PC-3 (cell line): Measurements from ENCODE around the gene SLC35F3. TPM values are rescaled to one million over a fixed set of nuclear protein-coding genes. Genes with fewer than 3 reads are reported as not detected.

Experiments used
- ATAC-seq: fragments of 200-7000 bp; cut with Tn5 transposase; 2 replicates; pipeline ENCODE4 v1.9.1; 2020; ENCODE audit warnings: mild to moderate bottlenecking, moderate library complexity
- BruUV-seq: library from RNA; stranded (reverse); fragments of 400-500 nt; replicated peaks from 2 replicates; lab custom pipeline; 2021; lab: Mats Ljungman, UMichigan
- CTCF ChIA-PET: fragments of 300-600 bp; sonication (Branson Sonifier 250); formaldehyde crosslinking; loops from one replicate; lab custom pipeline; 2022; ENCODE audit warnings: antibody characterized with exemption; lab: Charles Lee
- POLR2A ChIA-PET: fragments of 300-600 bp; sonication (Branson Sonifier 250); formaldehyde crosslinking; loops from one replicate; lab custom pipeline; 2022; ENCODE audit warnings: antibody characterized with exemption; ENCODE audit not compliant: unreplicated experiment; lab: Charles Lee
- DNase-seq: peaks from one replicate; pipeline ENCODE4 v3.0.0-alpha.2; 2015
- H2AFZ ChIP-seq: fragments of 300-600 bp; sonication (generic); 2 replicates; pipeline ENCODE4 v1.6.0; 2016; ENCODE audit warnings: antibody characterized with exemption, low read length
- H3F3A ChIP-seq: fragments of 300-600 bp; sonication (generic); one replicate; pipeline ENCODE4 v1.6.0; 2017; ENCODE audit warnings: antibody characterized with exemption, low read length, control low read depth, mild to moderate bottlenecking; ENCODE audit not compliant: unreplicated experiment
- H3K27ac ChIP-seq: fragments of 300-600 bp; sonication (generic); 2 replicates; pipeline ENCODE4 v1.5.1; 2016; ENCODE audit warnings: mild to moderate bottlenecking, low read length
- H3K27me3 ChIP-seq: fragments of 300-600 bp; sonication (generic); 2 replicates; pipeline ENCODE4 v1.6.1; 2016; ENCODE audit warnings: low read length, mixed read lengths
- H3K36me3 ChIP-seq: fragments of 300-600 bp; sonication (generic); 2 replicates; pipeline ENCODE4 v1.6.1; 2016; ENCODE audit warnings: low read depth, mixed run types, low read length, mixed read lengths
- H3K4me1 ChIP-seq: fragments of 300-600 bp; sonication (generic); 2 replicates; pipeline ENCODE4 v1.5.1; 2016; ENCODE audit warnings: low read length; ENCODE audit not compliant: insufficient read depth
- H3K4me2 ChIP-seq: fragments of 300-600 bp; sonication (generic); 2 replicates; pipeline ENCODE4 v1.6.0; 2016; ENCODE audit warnings: low read length
- H3K4me3 ChIP-seq: fragments of 300-600 bp; sonication (generic); 2 replicates; pipeline ENCODE4 v1.5.1; 2016; ENCODE audit warnings: mild to moderate bottlenecking, low read length, mixed read lengths
- H3K79me2 ChIP-seq: fragments of 300-600 bp; sonication (generic); 2 replicates; pipeline ENCODE4 v1.6.1; 2017; ENCODE audit warnings: low read length, mixed read lengths
- H3K9ac ChIP-seq: fragments of 300-600 bp; sonication (generic); 2 replicates; pipeline ENCODE4 v1.6.0; 2016; ENCODE audit warnings: mild to moderate bottlenecking, low read length
- H3K9me2 ChIP-seq: fragments of 300-600 bp; sonication (generic); replicated peaks from 2 replicates; pipeline ENCODE4 v1.6.1; 2016; ENCODE audit warnings: mixed run types, low read length, mixed read lengths
- H3K9me3 ChIP-seq: fragments of 300-600 bp; sonication (generic); 2 replicates; pipeline ENCODE4 v1.6.1; 2016; ENCODE audit warnings: low read length, mixed read lengths
- H4K20me1 ChIP-seq: fragments of 300-600 bp; sonication (generic); 2 replicates; pipeline ENCODE4 v1.6.1; 2016; ENCODE audit warnings: low read length, mixed read lengths
- CTCF ChIP-seq: fragments of 300-600 bp; sonication (generic); conservative IDR thresholded peaks from 2 replicates; pipeline ENCODE4 v1.5.1; 2017; ENCODE audit warnings: antibody characterized with exemption, low read depth, mild to moderate bottlenecking, low read length
- EZH2 ChIP-seq: fragments of 300-600 bp; sonication (generic); IDR thresholded peaks from one replicate; pipeline ENCODE4 v1.6.1; 2017; ENCODE audit warnings: antibody characterized with exemption, mild to moderate bottlenecking, low read length; ENCODE audit not compliant: unreplicated experiment
- EZH2phosphoT487 ChIP-seq: fragments of 300-600 bp; sonication (generic); IDR thresholded peaks from 2 replicates; pipeline ENCODE4 v1.6.1; 2018; ENCODE audit warnings: mild to moderate bottlenecking, antibody characterized with exemption, low read length, borderline replicate concordance
- intact Hi-C: fragments of 100-400 bp; cut with micrococcal nuclease; formaldehyde crosslinking; loops from 2 replicates; pipeline ENCODE4 v1.9.0; 2023
- total RNA-seq: library from RNA; depleted of rRNA; stranded (reverse); fragments of >200 nt; gene quantifications from 2 replicates; pipeline ENCODE4 v1.2.3, GENCODE V29; 2014

The SLC35F3 gene
- total RNA-seq, 1 experiment from 2014 or later, result 17.7 TPM

- ChIA-PET CTCF (no interaction called here), POLR2A (no interaction called here)
Measured at GRCh38 chr1:234197839-234198238, 293.4 kb downstream of the SLC35F3 start.

GRCh38 chr1:234199476-234200127, 295.1 kb downstream of the SLC35F3 start:
- H3K79me2 ChIP-seq, result no peaks in the 10 kb centered on the region
- peaks cover 10% of the 10 kb centered on the region for H3K4me1 ChIP-seq
- TF ChIP-seq EZH2 (no peak), CTCF (no peak), EZH2phosphoT487 (no peak)
- H3K4me2 ChIP-seq, result no peak overlapping the region
- H3K9me2 ChIP-seq, result no peaks in the 10 kb centered on the region
- no peaks in the 10 kb centered on the region for H3K36me3 ChIP-seq
- no peak overlapping the region for H2AFZ ChIP-seq
- intact Hi-C loops, result no loop called here
- ChIA-PET POLR2A (interaction anchor here (0.6 kb wide), 1 partner anchor 410 kb away, joined by 3 read pairs; the partner anchor contains the start of gene IRF2BP2), CTCF (no interaction called here)
- H3K9me3 ChIP-seq, result no peaks in the 10 kb centered on the region
- no peak overlapping the region for H3K9ac ChIP-seq
- no peak overlapping the region for H3K27ac ChIP-seq
- ATAC-seq, result no peak
- no peak overlapping the region for H3K4me3 ChIP-seq
- H3F3A ChIP-seq, result no peaks in the 10 kb centered on the region
- BruUV-seq, result no TSS peak
- H3K27me3 ChIP-seq, result no peaks in the 10 kb centered on the region
- peak; percentile 32 for DNase-seq
- H4K20me1 ChIP-seq, result no peaks in the 10 kb centered on the region; the same call in 1 of the 2 replicates

More at GRCh38 chr1:234197839-234198238, 293.4 kb downstream of the SLC35F3 start:
- no peak for DNase-seq
- H3K9me2 ChIP-seq, result no peaks in the 10 kb centered on the region
- no peaks in the 10 kb centered on the region for H3K79me2 ChIP-seq
- H3K27ac ChIP-seq, result no peak overlapping the region
- no peak overlapping the region for H2AFZ ChIP-seq
- H3K9me3 ChIP-seq, result no peaks in the 10 kb centered on the region
- no TSS peak for BruUV-seq
- H3K36me3 ChIP-seq, result no peaks in the 10 kb centered on the region
- H3K4me2 ChIP-seq, result no peak overlapping the region
- no peaks in the 10 kb centered on the region; the same call in 1 of the 2 replicates for H4K20me1 ChIP-seq
- no peak overlapping the region for H3K9ac ChIP-seq
- H3K4me1 ChIP-seq, result peaks cover 10% of the 10 kb centered on the region
- H3K4me3 ChIP-seq, result no peak overlapping the region
- intact Hi-C loops, result no loop called here
- H3K27me3 ChIP-seq, result no peaks in the 10 kb centered on the region
- no peaks in the 10 kb centered on the region for H3F3A ChIP-seq
- TF ChIP-seq EZH2phosphoT487, result no peak
- TF ChIP-seq CTCF, result no peak
- TF ChIP-seq EZH2, result no peak
- ATAC-seq, result no peak

GRCh38 chr1:234200566-234200965, 296.1 kb downstream of the SLC35F3 start:
- ChIA-PET POLR2A (no interaction called here), CTCF (no interaction called here)
- no peak for DNase-seq
- intact Hi-C loops, result no loop called here
- Histone ChIP-seq H3F3A (no peaks in the 10 kb centered on the region), H3K9me3 (no peaks in the 10 kb centered on the region), H3K36me3 (no peaks in the 10 kb centered on the region), H3K27ac (no peak overlapping the region), H3K9me2 (no peaks in the 10 kb centered on the region), H3K4me2 (no peak overlapping the region), H3K4me1 (peaks cover 10% of the 10 kb centered on the region), H3K79me2 (no peaks in the 10 kb centered on the region), H3K9ac (no peak overlapping the region), H2AFZ (no peak overlapping the region), H3K4me3 (no peak overlapping the region), H3K27me3 (no peaks in the 10 kb centered on the region), H4K20me1 (no peaks in the 10 kb centered on the region; the same call in 1 of the 2 replicates)
- ATAC-seq, result no peak
- no peak for TF ChIP-seq EZH2phosphoT487
- no peak for TF ChIP-seq EZH2
- no peak for TF ChIP-seq CTCF
- no TSS peak for BruUV-seq
